Posterior vena cava (tissue), 2 donors: Measurements from ENCODE around the gene TANGO2. TPM values are rescaled to one million over a fixed set of nuclear protein-coding genes. Genes with fewer than 3 reads are reported as not detected.
A peak's percentile ranks its signal among the peaks of the same experiment; 100 is the strongest.

Experiments
- DNase-seq: peaks from one replicate; pipeline ENCODE4 v3.0.0-alpha.2; 2020; ENCODE audit warnings: low spot score
- intact Hi-C, 2 donors: fragments of 100-400 bp; cut with DNase I; formaldehyde crosslinking; loops; one replicate each; pipeline versions ENCODE4 v1.14.1 to v1.14.2; 2022 to 2023
- total RNA-seq, 2 donors: library from RNA; stranded (reverse); fragmentation: NEBNext Ultra II Directional; extraction: Animal tissue kit (Norgen Biotek cat#: 25700); gene quantifications; one replicate each; pipeline ENCODE4 v1.2.1, GENCODE V29; 2021
- donor health status: DM: yes; HTN: yes; CAD: no.
- donor health status: DM: yes; HTN: yes; CAD: no.

TANGO2 gene
- total RNA-seq, 2 donors from 2014 or later: 28.4 to 31.1 TPM

GRCh38 chr22:19981961-19982920, 38.7 kb upstream of the TANGO2 start:
- intact Hi-C loops: no loop called here
- peak; percentile 69 for DNase-seq

- intact Hi-C loops: no loop called here
- peak; percentile 68 for DNase-seq
Measured at GRCh38 chr22:19982991-19983578, 37.8 kb upstream of the TANGO2 start.

GRCh38 chr22:19983741-19984140, 37.2 kb upstream of the TANGO2 start:
- DNase-seq: peak; percentile 77
- intact Hi-C loops: no loop called here

GRCh38 chr22:19984201-19984753, 36.6 kb upstream of the TANGO2 start:
- DNase-seq: peak; percentile 82
- intact Hi-C loops: no loop called here

- intact Hi-C loops: no loop called here
- DNase-seq: peak; percentile 61
Measured at GRCh38 chr22:19984851-19985811, 35.8 kb upstream of the TANGO2 start.

GRCh38 chr22:19986011-19986409, 34.9 kb upstream of the TANGO2 start:
- DNase-seq: peak; percentile 34

GRCh38 chr22:19986410-19987341, 34.2 kb upstream of the TANGO2 start:
- DNase-seq: peak; percentile 93
- intact Hi-C loops: no loop called here

More at GRCh38 chr22:19986011-19986409, 34.9 kb upstream of the TANGO2 start:
- intact Hi-C loops: no loop called here

- intact Hi-C loops: no loop called here
- DNase-seq: no peak
Measured at GRCh38 chr22:19987394-19988306, 33.3 kb upstream of the TANGO2 start.

- DNase-seq: no peak
Measured at GRCh38 chr22:19988331-19988808, 32.5 kb upstream of the TANGO2 start.

GRCh38 chr22:19988965-19989724, 31.8 kb upstream of the TANGO2 start:
- peak; percentile 79 for DNase-seq
- intact Hi-C loops: no loop called here

More at GRCh38 chr22:19988331-19988808, 32.5 kb upstream of the TANGO2 start:
- intact Hi-C loops: no loop called here

- intact Hi-C loops: no loop called here
- DNase-seq: peak; percentile 75
Measured at GRCh38 chr22:19989725-19990067, 31.2 kb upstream of the TANGO2 start.

GRCh38 chr22:19990188-19990587, 30.7 kb upstream of the TANGO2 start:
- DNase-seq: no peak
- intact Hi-C loops: no loop called here

- DNase-seq: no peak
- intact Hi-C loops: no loop called here
Measured at GRCh38 chr22:19990609-19991394, 30.1 kb upstream of the TANGO2 start.

GRCh38 chr22:19991395-19991644, 29.6 kb upstream of the TANGO2 start:
- intact Hi-C loops: no loop called here
- no peak for DNase-seq

GRCh38 chr22:19991645-19992451, 29.1 kb upstream of the TANGO2 start:
- intact Hi-C loops: no loop called here
- DNase-seq: peak; percentile 70
